ENCODE measurements around the gene RFXANK. TPM values are rescaled to one million over a fixed set of nuclear protein-coding genes. Genes with fewer than 3 reads are reported as not detected.

The RFXANK gene
- total and polyA plus RNA-seq, 9 of the 15 experiments (the other 6 are each of a cell fraction or from before 2014, with no cell fraction given) = 68.6 to 181 (median 150) TPM

GRCh38 chr19:19214892-19215291, 22.8 kb downstream of the RFXANK start (continued):
- TF ChIP-seq SAFB2 (IDR thresholded peaks at IDR 0.05; ENCODE audit: borderline replicate concordance, low read depth, low read length, severe bottlenecking) = no peak
- no peak for TF ChIP-seq NCOA2 (IDR thresholded peaks at IDR 0.05; ENCODE audit: partially characterized antibody in 2 of 2)
- TF ChIP-seq NR0B1 (IDR thresholded peaks at IDR 0.05; ENCODE audit: partially characterized antibody) = no peak
- TF ChIP-seq ARID4B (CRISPR knock-in tag; IDR thresholded peaks at IDR 0.05) = peak; percentile 68; the same call in 1 of the 2 replicates
- TF ChIP-seq HMBOX1 (IDR thresholded peaks at IDR 0.05) = no peak
- TF ChIP-seq KAT2B (IDR thresholded peaks at IDR 0.05; ENCODE audit: low read depth, low read length) = no peak
- TF ChIP-seq PTTG1 (tag; IDR thresholded peaks at IDR 0.05; ENCODE audit: low read depth) = no peak
- no peak for TF ChIP-seq ZNF232 (CRISPR knock-in tag; IDR thresholded peaks at IDR 0.05)
- TF ChIP-seq ZNF778 (CRISPR knock-in tag; IDR thresholded peaks at IDR 0.05) = no peak
- TF ChIP-seq HDAC6 (IDR thresholded peaks at IDR 0.05; ENCODE audit: low read depth, low read length) = no peak
- no peak for TF ChIP-seq ZMIZ1 (IDR thresholded peaks at IDR 0.05; ENCODE audit: low read depth in 2 of 2, low read length in 2 of 2)
- no peak for TF ChIP-seq TAF1 (IDR thresholded peaks at IDR 0.05; ENCODE audit: control insufficient read depth, extremely low read depth, insufficient read depth, low read length, severe bottlenecking)
- TF ChIP-seq ZNF140 (CRISPR knock-in tag; IDR thresholded peaks at IDR 0.05) = no peak
- TF ChIP-seq CBFA2T3 (IDR thresholded peaks at IDR 0.05) = no peak
- no peak for TF ChIP-seq HOXB6 (CRISPR knock-in tag; IDR thresholded peaks at IDR 0.05; ENCODE audit: borderline replicate concordance)
- TF ChIP-seq NCOA6 (IDR thresholded peaks at IDR 0.05) = no peak
- no peak for TF ChIP-seq FOXM1 (IDR thresholded peaks at IDR 0.05; ENCODE audit: low read depth)
- TF ChIP-seq FOXM1 (CRISPR knock-in tag; IDR thresholded peaks at IDR 0.05; ENCODE audit: low read depth) = no peak
- no peak for TF ChIP-seq CREB1 (IDR thresholded peaks at IDR 0.05)
- TF ChIP-seq CREB1 (CRISPR knock-in tag; IDR thresholded peaks at IDR 0.05) = no peak

Data from K562 (cell line).